ENCODE results near the gene HSD17B2. TPM values are rescaled to one million over a fixed set of nuclear protein-coding genes. Genes with fewer than 3 reads are reported as not detected.
A peak's percentile ranks its signal among the peaks of the same experiment; 100 is the strongest.

Gene HSD17B2
- total and polyA plus RNA-seq, 2 experiments from 2014 or later = not detected

DNA sequence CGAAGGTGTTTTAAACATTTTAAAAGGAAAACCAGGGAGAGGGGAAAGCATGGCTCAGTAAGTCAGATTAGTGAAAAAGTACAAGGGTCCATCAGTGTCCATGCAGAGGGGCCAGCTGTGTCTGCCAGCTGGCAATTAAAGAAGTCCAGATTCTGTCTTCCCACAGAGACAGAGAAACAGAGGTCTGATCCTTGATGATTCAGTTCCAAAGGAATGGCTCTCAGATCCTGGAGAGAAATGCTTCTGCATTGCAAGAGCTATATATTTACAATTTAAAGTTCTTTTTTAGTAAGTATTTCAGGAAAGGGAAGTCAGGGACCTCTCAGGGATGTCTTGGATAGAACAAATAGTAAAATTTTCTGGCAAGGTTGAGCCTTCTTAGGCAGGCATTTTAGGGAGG, 56.2 kb downstream of the HSD17B2 start:
- H3K9me3 ChIP-seq (ENCODE audit: low read depth) = no peaks in the 10 kb centered on the region
- no peaks in the 10 kb centered on the region for H3K36me3 ChIP-seq
- no peak overlapping the region for H3K4me3 ChIP-seq
- DNase-seq (ENCODE audit: low read depth in 1 of 2, low spot score in 1 of 2) = peak in 1 of 2 donors; percentile 25
- H3K4me1 ChIP-seq (ENCODE audit: low read depth) = no peaks in the 10 kb centered on the region
- TF ChIP-seq, protein P1, sequence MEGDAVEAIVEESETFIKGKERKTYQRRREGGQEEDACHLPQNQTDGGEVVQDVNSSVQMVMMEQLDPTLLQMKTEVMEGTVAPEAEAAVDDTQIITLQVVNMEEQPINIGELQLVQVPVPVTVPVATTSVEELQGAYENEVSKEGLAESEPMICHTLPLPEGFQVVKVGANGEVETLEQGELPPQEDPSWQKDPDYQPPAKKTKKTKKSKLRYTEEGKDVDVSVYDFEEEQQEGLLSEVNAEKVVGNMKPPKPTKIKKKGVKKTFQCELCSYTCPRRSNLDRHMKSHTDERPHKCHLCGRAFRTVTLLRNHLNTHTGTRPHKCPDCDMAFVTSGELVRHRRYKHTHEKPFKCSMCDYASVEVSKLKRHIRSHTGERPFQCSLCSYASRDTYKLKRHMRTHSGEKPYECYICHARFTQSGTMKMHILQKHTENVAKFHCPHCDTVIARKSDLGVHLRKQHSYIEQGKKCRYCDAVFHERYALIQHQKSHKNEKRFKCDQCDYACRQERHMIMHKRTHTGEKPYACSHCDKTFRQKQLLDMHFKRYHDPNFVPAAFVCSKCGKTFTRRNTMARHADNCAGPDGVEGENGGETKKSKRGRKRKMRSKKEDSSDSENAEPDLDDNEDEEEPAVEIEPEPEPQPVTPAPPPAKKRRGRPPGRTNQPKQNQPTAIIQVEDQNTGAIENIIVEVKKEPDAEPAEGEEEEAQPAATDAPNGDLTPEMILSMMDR (IDR thresholded peaks at IDR 0.05; ENCODE audit: low read depth, low read length) = no peak
- H3K27me3 ChIP-seq = no peaks in the 10 kb centered on the region
- H3K27ac ChIP-seq = no peak overlapping the region

DNA sequence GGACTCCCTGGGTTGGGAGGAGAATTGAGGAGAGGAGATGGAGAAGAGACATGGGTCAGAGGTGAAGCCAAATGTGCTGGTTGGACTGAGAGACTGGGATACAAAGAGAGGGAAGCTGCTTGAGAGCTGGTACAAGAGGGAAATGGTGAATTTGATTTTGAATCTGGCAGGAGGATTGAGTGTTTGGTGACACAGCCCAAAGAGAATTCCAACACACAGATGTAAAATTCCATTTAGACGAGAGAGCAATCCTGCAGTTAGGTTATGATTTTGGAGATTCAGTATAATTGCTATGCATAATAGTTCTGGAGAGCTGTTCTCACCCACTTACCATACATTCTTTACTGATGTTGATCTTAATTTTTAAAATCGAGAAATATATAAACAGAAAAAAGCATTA, 57.7 kb downstream of the HSD17B2 start:
- Histone ChIP-seq H3K4me3 (no peak overlapping the region), H3K27ac (no peak overlapping the region), H3K36me3 (no peaks in the 10 kb centered on the region), H3K27me3 (no peaks in the 10 kb centered on the region), H3K4me1 (ENCODE audit: low read depth) (no peaks in the 10 kb centered on the region), H3K9me3 (ENCODE audit: low read depth) (no peaks in the 10 kb centered on the region)
- TF ChIP-seq, protein P1 (IDR thresholded peaks at IDR 0.05; ENCODE audit: low read depth, low read length) = no peak
- no peak for DNase-seq (ENCODE audit: low read depth in 1 of 2, low spot score in 1 of 2)

DNA sequence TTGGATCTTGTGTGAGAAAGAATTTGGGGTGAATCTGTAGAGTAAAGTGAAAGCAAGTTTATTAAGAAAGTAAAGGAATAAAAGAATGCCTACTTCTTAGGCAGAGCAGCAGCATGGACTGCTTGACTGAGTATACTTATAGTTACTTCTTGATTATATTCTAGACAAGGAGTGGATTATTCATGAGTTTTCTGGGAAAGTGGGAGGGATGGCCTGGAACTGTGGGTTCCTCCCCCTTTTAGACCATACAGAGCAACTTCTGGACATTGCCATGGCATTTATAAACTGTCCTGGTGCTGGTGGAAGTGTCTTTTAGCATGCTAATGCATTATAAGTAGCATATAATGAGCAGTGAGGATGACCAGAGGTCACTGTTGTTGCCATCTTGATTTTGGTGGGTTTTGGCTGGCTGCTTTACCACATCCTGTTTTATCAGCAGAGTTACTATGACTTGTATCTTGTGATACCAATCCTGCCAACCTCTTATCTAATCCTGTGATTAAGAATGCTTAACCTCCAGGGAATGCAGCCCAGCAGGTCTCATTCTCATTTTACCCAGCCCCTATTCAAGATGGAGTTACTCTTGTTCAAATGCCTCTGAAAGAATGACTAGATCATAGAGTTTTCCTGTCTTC, 58.7 kb downstream of the HSD17B2 start:
- no peaks in the 10 kb centered on the region for H3K4me1 ChIP-seq (ENCODE audit: low read depth)
- TF ChIP-seq, protein P1 (IDR thresholded peaks at IDR 0.05; ENCODE audit: low read depth, low read length) = no peak
- no peaks in the 10 kb centered on the region for H3K36me3 ChIP-seq
- no peaks in the 10 kb centered on the region for H3K9me3 ChIP-seq (ENCODE audit: low read depth)
- peak in 1 of 2 donors; percentile 7 for DNase-seq (ENCODE audit: low read depth in 1 of 2, low spot score in 1 of 2)
- H3K27me3 ChIP-seq = no peaks in the 10 kb centered on the region
- H3K27ac ChIP-seq = no peak overlapping the region
- H3K4me3 ChIP-seq = no peak overlapping the region

DNA sequence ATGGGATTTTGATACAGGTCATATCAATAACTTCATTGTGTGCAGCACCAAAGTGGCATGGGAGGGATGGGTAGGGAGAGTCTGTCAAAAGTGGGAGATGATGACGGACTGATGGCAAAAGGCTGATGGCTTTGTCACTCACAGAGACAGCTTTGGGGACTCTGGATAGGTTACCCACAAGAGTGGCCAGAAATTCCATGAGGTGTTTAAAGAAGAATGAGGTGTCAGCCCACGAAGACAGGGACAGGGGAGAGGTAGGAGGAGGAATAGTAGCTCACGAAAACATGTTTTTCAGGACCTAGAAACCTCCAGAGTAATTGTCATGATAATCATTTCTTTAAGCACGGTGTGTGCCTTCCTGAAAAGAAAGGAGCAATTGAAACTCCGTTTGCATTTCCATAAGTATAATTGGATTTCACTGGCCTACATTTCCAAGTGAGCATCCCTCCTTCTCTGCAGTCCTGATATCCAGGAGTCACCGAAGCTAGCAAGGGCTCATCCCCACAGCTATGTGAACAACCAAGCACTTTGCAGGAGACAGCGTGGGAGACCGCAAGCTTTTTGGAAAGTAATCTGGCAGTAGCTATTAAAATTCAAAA, 60.0 kb downstream of the HSD17B2 start:
- H3K36me3 ChIP-seq = no peaks in the 10 kb centered on the region
- H3K4me3 ChIP-seq = no peak overlapping the region
- H3K27me3 ChIP-seq = no peaks in the 10 kb centered on the region
- no peaks in the 10 kb centered on the region for H3K9me3 ChIP-seq (ENCODE audit: low read depth)
- TF ChIP-seq, protein P1 (IDR thresholded peaks at IDR 0.05; ENCODE audit: low read depth, low read length) = no peak
- H3K4me1 ChIP-seq (ENCODE audit: low read depth) = no peaks in the 10 kb centered on the region
- no peak for DNase-seq (ENCODE audit: low read depth in 1 of 2, low spot score in 1 of 2)
- no peak overlapping the region for H3K27ac ChIP-seq

- no peak overlapping the region for H3K27ac ChIP-seq
- H3K4me1 ChIP-seq (ENCODE audit: low read depth) = no peaks in the 10 kb centered on the region
- H3K9me3 ChIP-seq (ENCODE audit: low read depth) = no peaks in the 10 kb centered on the region
- no peak for DNase-seq (ENCODE audit: low read depth in 1 of 2, low spot score in 1 of 2)
- H3K4me3 ChIP-seq = no peak overlapping the region
- H3K36me3 ChIP-seq = no peaks in the 10 kb centered on the region
- TF ChIP-seq, protein P1 (IDR thresholded peaks at IDR 0.05; ENCODE audit: low read depth, low read length) = no peak
- peaks cover 9% of the 10 kb centered on the region for H3K27me3 ChIP-seq
Observed at GRCh38 chr16:82096641-82097040, 61.6 kb downstream of the HSD17B2 start.

All from cardiac muscle cell (in vitro differentiated cells and primary cell).